WERI-Rb-1 (cell line): ENCODE results near the gene MAP3K5.

Experiments
- DNase-seq: peaks from one replicate; pipeline ENCODE4 v3.0.0-alpha.2; 2020
- H3K27ac ChIP-seq: fragments of 250-450 bp; sonication (Bioruptor Pico); 2 replicates; pipeline ENCODE4 v1.5.1; 2020; ENCODE audit warnings: mild to moderate bottlenecking, moderate library complexity
- H3K27me3 ChIP-seq: fragments of 250-450 bp; sonication (Bioruptor Pico); 2 replicates; pipeline ENCODE4 v1.5.1; 2021; ENCODE audit warnings: mild to moderate bottlenecking, low read depth, moderate library complexity; ENCODE audit not compliant: insufficient read depth, severe bottlenecking
- H3K36me3 ChIP-seq: fragments of 250-450 bp; sonication (Bioruptor Pico); 2 replicates; pipeline ENCODE4 v1.5.1; 2020; ENCODE audit warnings: mild to moderate bottlenecking, moderate library complexity
- H3K4me3 ChIP-seq: 2 replicates; pipeline ENCODE4 v1.5.1; 2011; ENCODE audit warnings: low read depth, mild to moderate bottlenecking, control low read depth, low read length
- H3K9me3 ChIP-seq: fragments of 250-450 bp; sonication (Bioruptor Pico); 2 replicates; pipeline ENCODE4 v1.5.1; 2021; ENCODE audit warnings: mild to moderate bottlenecking, moderate library complexity; ENCODE audit not compliant: severe bottlenecking
- CTCF ChIP-seq: IDR thresholded peaks from 2 replicates; pipeline ENCODE4 v1.5.1; 2011; ENCODE audit warnings: low read depth, mild to moderate bottlenecking, control low read depth, inconsistent platforms, low read length

MAP3K5 gene

DNA sequence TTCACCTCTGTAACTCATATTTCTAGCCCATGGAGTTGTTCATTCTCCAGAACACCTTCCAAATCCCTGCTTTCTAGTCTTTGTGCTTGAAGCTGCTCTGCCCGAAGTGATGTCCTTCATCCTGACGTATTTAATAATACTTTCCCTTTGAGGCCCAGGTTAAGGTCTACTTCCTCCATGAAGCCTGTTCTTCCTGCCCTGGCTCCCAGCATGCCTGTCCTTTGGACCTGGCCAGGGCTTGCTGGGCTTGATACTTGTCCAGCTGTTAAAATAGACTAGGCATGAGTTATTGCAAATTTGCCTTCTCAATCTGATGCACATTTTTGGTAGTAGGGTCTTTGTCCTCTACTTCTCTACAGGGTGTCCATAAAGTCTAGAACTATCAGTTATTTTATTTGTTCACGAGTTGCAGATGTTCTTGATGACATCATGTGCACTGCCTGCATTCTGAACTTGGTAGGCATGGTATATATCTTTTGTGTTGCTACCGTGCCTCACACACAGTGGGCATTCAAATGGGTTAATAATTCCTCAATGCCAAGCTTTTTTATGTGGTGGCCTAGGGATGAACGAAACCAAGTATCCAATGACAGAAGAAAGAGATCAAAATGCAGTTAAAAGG, 239.0 kb downstream of the MAP3K5 start:
- no peaks in the 10 kb centered on the region for H3K36me3 ChIP-seq
- no peak for DNase-seq
- no peaks in the 10 kb centered on the region for H3K9me3 ChIP-seq
- no peak overlapping the region for H3K27ac ChIP-seq
- no peak for TF ChIP-seq CTCF
- H3K4me3 ChIP-seq, result no peak overlapping the region
- no peaks in the 10 kb centered on the region for H3K27me3 ChIP-seq

- no peak for DNase-seq
- H3K36me3 ChIP-seq, result no peaks in the 10 kb centered on the region
- no peak for TF ChIP-seq CTCF
- H3K4me3 ChIP-seq, result no peak overlapping the region
- no peaks in the 10 kb centered on the region for H3K27me3 ChIP-seq
- no peak overlapping the region for H3K27ac ChIP-seq
- no peaks in the 10 kb centered on the region for H3K9me3 ChIP-seq
These were observed 240.2 kb downstream of the MAP3K5 start for GRCh38 chr6:136552054-136552453.

DNA sequence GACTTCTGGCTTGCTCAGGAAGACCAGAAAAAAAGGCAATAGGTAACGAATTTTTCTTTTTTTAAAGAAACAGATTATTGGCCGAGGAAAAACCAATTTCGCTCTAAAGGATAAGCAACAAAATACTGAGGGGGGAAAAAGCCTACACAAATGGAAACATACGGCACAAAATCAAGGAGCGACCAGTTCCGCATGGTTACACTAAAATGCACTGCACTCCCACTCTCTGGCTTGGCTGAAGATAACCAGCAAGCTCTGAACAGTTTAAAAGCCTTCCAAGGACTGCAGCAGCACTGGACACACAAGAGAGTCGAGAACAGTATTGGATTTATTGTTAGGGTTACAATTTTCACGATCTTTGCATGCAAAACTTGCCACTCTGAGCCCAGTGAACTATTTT, 241.2 kb downstream of the MAP3K5 start:
- Histone ChIP-seq H3K9me3 (no peaks in the 10 kb centered on the region), H3K36me3 (no peaks in the 10 kb centered on the region), H3K27me3 (no peaks in the 10 kb centered on the region), H3K4me3 (peak overlapping the region; percentile 84; the same call in 1 of the 2 replicates), H3K27ac (no peak overlapping the region)
- no peak for TF ChIP-seq CTCF
- DNase-seq, result no peak

DNA sequence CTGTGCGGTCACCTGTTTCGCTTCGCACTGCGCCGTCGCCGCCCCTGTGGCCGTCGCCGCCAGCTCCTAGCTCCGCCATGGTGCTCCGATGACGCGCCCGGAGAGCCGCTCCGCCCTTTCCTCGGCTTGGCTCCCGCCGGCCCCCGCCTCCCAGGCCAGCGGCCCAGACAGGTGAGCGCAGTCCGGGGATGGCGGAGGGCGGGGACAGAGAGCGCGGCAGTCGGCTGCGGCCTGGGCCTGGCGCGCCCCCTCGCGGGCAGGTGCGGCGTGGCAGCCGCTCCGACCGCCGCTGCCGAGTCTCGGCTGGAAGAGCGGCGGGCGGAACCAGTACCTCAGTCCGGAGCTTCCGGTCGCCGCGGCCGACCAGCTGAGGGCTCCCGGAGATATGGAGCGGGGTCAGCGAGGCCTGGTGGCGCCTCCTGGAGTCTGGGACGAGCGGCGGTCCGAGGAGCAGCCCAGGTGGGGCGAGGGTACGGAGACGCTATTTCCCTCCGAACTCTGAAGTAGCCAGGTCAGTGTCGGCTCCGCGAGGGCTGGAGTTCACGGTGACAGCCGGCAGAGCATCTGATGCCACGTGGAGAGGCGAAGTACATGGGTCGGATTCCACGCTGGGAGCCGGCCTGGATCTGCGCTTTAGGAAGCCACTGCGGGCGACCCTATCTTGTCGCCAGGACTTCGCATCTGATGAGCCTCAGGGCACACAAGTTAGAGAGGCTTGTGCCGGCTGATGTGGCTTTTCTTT, 241.8 kb downstream of the MAP3K5 start, which contains the start of gene MAP7:
TSS of gene MAP7 (minus strand) at position 93 of the 742 bp plus-strand sequence. CDS start at position 79, 14 bp downstream.
- H3K27me3 ChIP-seq, result no peaks in the 10 kb centered on the region
- no peaks in the 10 kb centered on the region for H3K9me3 ChIP-seq
- peak within 1 kb of the TSS; percentile 84 for H3K4me3 ChIP-seq
- TF ChIP-seq CTCF, result peak; percentile 80
- no peak within 1 kb of the TSS for H3K27ac ChIP-seq
- H3K36me3 ChIP-seq, result no peaks in the 10 kb centered on the region
- peak; percentile 82 for DNase-seq

- H3K4me3 ChIP-seq, result peak overlapping the region; percentile 84
- no peak overlapping the region for H3K27ac ChIP-seq
- no peak for DNase-seq
- H3K36me3 ChIP-seq, result no peaks in the 10 kb centered on the region
- H3K27me3 ChIP-seq, result no peaks in the 10 kb centered on the region
- TF ChIP-seq CTCF, result no peak
- H3K9me3 ChIP-seq, result no peaks in the 10 kb centered on the region
These were observed 242.3 kb downstream of the MAP3K5 start for GRCh38 chr6:136550045-136550329.
